Psoas muscle (tissue), 8 donors: Measurements from ENCODE around the gene EFEMP2. TPM values are rescaled to one million over a fixed set of nuclear protein-coding genes. Genes with fewer than 3 reads are reported as not detected.

ENCODE experiments used
- ATAC-seq, 4 donors: fragments of 200-7000 bp; cut with Tn5 transposase; one replicate each; pipeline ENCODE4 v1.9.1; 2020; ENCODE audit warnings: moderate library complexity in 3 of 4, mild to moderate bottlenecking in 2 of 4
- DNase-seq, 2 donors: peaks; one replicate each; pipeline ENCODE4 v3.0.0-alpha.2; 2020
- H3K27ac ChIP-seq: fragments of 200-600 bp; one replicate; pipeline ENCODE4 v1.8.0; 2022
- H3K27me3 ChIP-seq, 3 donors: fragments of 200-600 bp in 1 of 3; one replicate each; pipeline versions ENCODE4 v1.6.1 to v1.8.0; 2013 to 2022; ENCODE audit warnings: low read length in 2 of 3, mild to moderate bottlenecking in 2 of 3, moderate library complexity in 1 of 3; ENCODE audit not compliant: insufficient read depth in 3 of 3
- H3K36me3 ChIP-seq, 2 donors: fragments of 200-600 bp in 1 of 2; one replicate each; pipeline versions ENCODE4 v1.6.1 to v1.8.0; 2013 to 2022; ENCODE audit warnings: low read depth in 1 of 2, mild to moderate bottlenecking in 1 of 2, moderate library complexity in 1 of 2; ENCODE audit not compliant: insufficient read depth in 1 of 2
- H3K4me1 ChIP-seq: fragments of 200-600 bp; one replicate; pipeline ENCODE4 v1.8.0; 2022
- H3K4me3 ChIP-seq: fragments of 200-600 bp; one replicate; pipeline ENCODE4 v1.8.0; 2022; ENCODE audit warnings: mild to moderate bottlenecking
- H3K9me3 ChIP-seq: fragments of 200-600 bp; one replicate; pipeline ENCODE4 v1.8.0; 2022
- CTCF ChIP-seq: fragments of 200-600 bp; IDR thresholded peaks from one replicate; pipeline ENCODE4 v1.8.0; 2022; ENCODE audit warnings: antibody characterized with exemption
- WGBS, 3 donors: extraction: QIAGEN DNeasy Blood & Tissue Kit; methylation state at CpG; one replicate each; pipeline versions ENCODE4 v1.1.6 to v1.1.7; 2013; 5-methylcytosine and 5-hydroxymethylcytosine counted together
- intact Hi-C, 2 donors: fragments of 100-400 bp; cut with DNase I; formaldehyde crosslinking; loops; one replicate each; pipeline versions ENCODE4 v1.11.0 to v1.14.2; 2022
- polyA plus RNA-seq, 3 donors: library from polyadenylated mRNA; stranded (reverse); fragments of 200-250 nt; gene quantifications; one replicate each; pipeline ENCODE4 v1.2.3, GENCODE V29; 2013
- total RNA-seq, 4 donors: library from RNA; stranded (reverse); fragmentation: NEBNext Ultra II Directional in 2 of 4; extraction: Animal tissue kit (Norgen Biotek cat#: 25700) in 2 of 4; gene quantifications; one replicate each; pipeline versions ENCODE4 v1.2.1 to v1.2.4, GENCODE V29; 2021 to 2023
- donor health status: healthy with polysubstance abuse.
- donor health status: DM: no; HTN: no; CAD: no; lungs with moderate emphysema.
- donor health status: Bipolar disorder and iron deficiency.
- donor health status: healthy.
- donor health status: DM: yes; HTN: yes; CAD: no.
- donor health status: DM: no; HTN: no; CAD: no.
- donor health status: DM: no; HTN: no; CAD: no.
- donor health status: DM: yes; HTN: yes; CAD: no.

The EFEMP2 gene
- total and polyA plus RNA-seq, 7 donors: 14.8 to 46.6 (median 20.8) TPM

- DNase-seq (no peak), ATAC-seq (no peak)
Measured at GRCh38 chr11:65917077-65917433, 44.5 kb upstream of the EFEMP2 start.

GRCh38 chr11:65916391-65916790, 43.8 kb upstream of the EFEMP2 start:
- DNase-seq (no peak), ATAC-seq (no peak)
- H3K9me3 ChIP-seq: no peaks in the 10 kb centered on the region
- peaks cover 0 to 3% (median 0%) of the 10 kb centered on the region in 3 donors for H3K27me3 ChIP-seq
- intact Hi-C loops: loop anchor here in 1 of 2 donors (2.0 kb wide), 1 partner anchor 26 kb away; the partner anchor contains the start of gene CCDC85B
- peak overlapping the region; percentile 99 for H3K27ac ChIP-seq
- 62 to 72% (median 72%) methylated on average over 7 of the region's 7 CpGs for WGBS, 3 donors
- peaks cover 0 to 16% of the 10 kb centered on the region in 2 donors for H3K36me3 ChIP-seq
- H3K4me1 ChIP-seq: peaks cover 58% of the 10 kb centered on the region
- peak overlapping the region; percentile 100 for H3K4me3 ChIP-seq
- no peak for TF ChIP-seq CTCF

More at GRCh38 chr11:65917077-65917433, 44.5 kb upstream of the EFEMP2 start:
- no peaks in the 10 kb centered on the region for H3K27me3 ChIP-seq
- H3K27ac ChIP-seq: peak overlapping the region; percentile 99
- TF ChIP-seq CTCF: no peak
- 85 to 90% (median 88%) methylated on average over 3 of the region's 3 CpGs for WGBS, 3 donors
- H3K4me1 ChIP-seq: peaks cover 51% of the 10 kb centered on the region
- intact Hi-C loops: loop anchor here in 1 of 2 donors (2.0 kb wide), 1 partner anchor 26 kb away; the partner anchor contains the start of gene CCDC85B
- H3K36me3 ChIP-seq: peaks cover 0 to 22% of the 10 kb centered on the region in 2 donors
- H3K4me3 ChIP-seq: peak overlapping the region; percentile 100
- H3K9me3 ChIP-seq: no peaks in the 10 kb centered on the region

- Histone ChIP-seq H3K27me3 (peaks cover 0 to 9% (median 0%) of the 10 kb centered on the region in 3 donors), H3K4me3 (peak overlapping the region; percentile 100), H3K9me3 (no peaks in the 10 kb centered on the region), H3K4me1 (peaks cover 58% of the 10 kb centered on the region), H3K27ac (peak overlapping the region; percentile 99), H3K36me3 (peaks cover 0 to 12% of the 10 kb centered on the region in 2 donors)
- intact Hi-C loops: loop anchor here in 1 of 2 donors (2.0 kb wide), 1 partner anchor 25 kb away; the partner anchor contains the start of gene CCDC85B
- 6 to 14% (median 8%) methylated on average over 12 to 13 of the region's 13 CpGs for WGBS, 3 donors
- DNase-seq: peak; percentile 92 to 96
- no peak for TF ChIP-seq CTCF
- peak; percentile 77 to 83 (median 78) for ATAC-seq
Measured at GRCh38 chr11:65915821-65916251, 43.2 kb upstream of the EFEMP2 start.

GRCh38 chr11:65915101-65915820, 42.7 kb upstream of the EFEMP2 start:
- peaks cover 0 to 7% of the 10 kb centered on the region in 2 donors for H3K36me3 ChIP-seq
- 27 to 39% (median 34%) methylated on average over 10 of the region's 10 CpGs for WGBS, 3 donors
- no peak for DNase-seq
- H3K4me3 ChIP-seq: peak overlapping the region; percentile 100
- intact Hi-C loops: no loop called here
- peaks cover 0 to 13% (median 0%) of the 10 kb centered on the region in 3 donors for H3K27me3 ChIP-seq
- peaks cover 53% of the 10 kb centered on the region for H3K4me1 ChIP-seq
- no peaks in the 10 kb centered on the region for H3K9me3 ChIP-seq
- no peak for TF ChIP-seq CTCF
- ATAC-seq: no peak
- peak overlapping the region; percentile 99 for H3K27ac ChIP-seq
